H9 (cell line): Measurements from ENCODE around the gene KAT8. TPM values are rescaled to one million over a fixed set of nuclear protein-coding genes. Genes with fewer than 3 reads are reported as not detected.
A peak's percentile ranks its signal among the peaks of the same experiment; 100 is the strongest.

Source experiments
- DNase-seq: peaks from one replicate; pipeline ENCODE4 v3.0.0-alpha.2; 2017
- H2AFZ ChIP-seq: one replicate; pipeline ENCODE4 v1.6.1; 2013; ENCODE audit warnings: mild to moderate bottlenecking, low read length, control low read depth, moderate library complexity
- H2AK5ac ChIP-seq: 2 replicates; pipeline ENCODE4 v1.6.1; 2013; ENCODE audit warnings: low read length, control low read depth, mixed read lengths; ENCODE audit not compliant: insufficient read length
- H2BK120ac ChIP-seq: one replicate; pipeline ENCODE4 v1.6.1; 2013; ENCODE audit warnings: low read depth, mild to moderate bottlenecking, low read length, control low read depth, inconsistent platforms; ENCODE audit not compliant: poor library complexity, severe bottlenecking
- H2BK12ac ChIP-seq: 2 replicates; pipeline ENCODE4 v1.6.1; 2013; ENCODE audit warnings: low read length, control low read depth, mixed read lengths, low read depth; ENCODE audit not compliant: insufficient read length
- H2BK15ac ChIP-seq: 2 replicates; pipeline ENCODE4 v1.6.1; 2013; ENCODE audit warnings: low read depth, low read length, control low read depth
- H2BK20ac ChIP-seq: one replicate; pipeline ENCODE4 v1.6.1; 2013; ENCODE audit warnings: low read depth, mild to moderate bottlenecking, low read length, control low read depth, inconsistent platforms; ENCODE audit not compliant: poor library complexity, severe bottlenecking
- H2BK5ac ChIP-seq: 2 replicates; pipeline ENCODE4 v1.6.1; 2013; ENCODE audit warnings: low read length, control low read depth, mixed read lengths; ENCODE audit not compliant: insufficient read length
- H3K14ac ChIP-seq: 2 replicates; pipeline ENCODE4 v1.6.1; 2013; ENCODE audit warnings: low read length, control low read depth; ENCODE audit not compliant: insufficient read depth
- H3K18ac ChIP-seq: 2 replicates; pipeline ENCODE4 v1.6.1; 2013; ENCODE audit warnings: low read depth, mild to moderate bottlenecking, mixed read lengths, low read length, control low read depth; ENCODE audit not compliant: insufficient read length
- H3K23ac ChIP-seq: 2 replicates; pipeline ENCODE4 v1.6.1; 2013; ENCODE audit warnings: low read length, control low read depth, mixed read lengths, low read depth; ENCODE audit not compliant: insufficient read length
- H3K23me2 ChIP-seq: 2 replicates; pipeline ENCODE4 v1.6.1; 2013; ENCODE audit warnings: low read depth, mild to moderate bottlenecking, mixed read lengths, low read length, control low read depth; ENCODE audit not compliant: insufficient read length, poor library complexity, severe bottlenecking
- H3K27ac ChIP-seq: 2 replicates; pipeline ENCODE4 v1.5.1; 2013; ENCODE audit warnings: low read length, control low read depth, mixed read lengths, low read depth; ENCODE audit not compliant: insufficient read length
- H3K27me3 ChIP-seq: 2 replicates; pipeline ENCODE4 v1.6.1; 2013; ENCODE audit warnings: low read length, control low read depth, inconsistent platforms; ENCODE audit not compliant: insufficient read depth
- H3K4ac ChIP-seq: 2 replicates; pipeline ENCODE4 v1.6.1; 2013; ENCODE audit warnings: low read depth, mild to moderate bottlenecking, control low read depth, inconsistent platforms, low read length, moderate library complexity
- H3K4me1 ChIP-seq: 2 replicates; pipeline ENCODE4 v1.6.1; 2013; ENCODE audit warnings: low read length, control low read depth, inconsistent platforms; ENCODE audit not compliant: insufficient read depth
- H3K4me2 ChIP-seq: 2 replicates; pipeline ENCODE4 v1.6.1; 2013; ENCODE audit warnings: low read length, control low read depth, mixed read lengths; ENCODE audit not compliant: insufficient read length, insufficient read depth
- H3K56ac ChIP-seq: 2 replicates; pipeline ENCODE4 v1.6.1; 2013; ENCODE audit warnings: low read depth, mild to moderate bottlenecking, mixed read lengths, low read length, control low read depth; ENCODE audit not compliant: insufficient read length
- H3K79me1 ChIP-seq: 2 replicates; pipeline ENCODE4 v1.6.1; 2013; ENCODE audit warnings: low read depth, mild to moderate bottlenecking, moderate library complexity, low read length, control low read depth, inconsistent platforms; ENCODE audit not compliant: insufficient read depth, poor library complexity, severe bottlenecking
- H3K79me2 ChIP-seq: 2 replicates; pipeline ENCODE4 v1.6.1; 2013; ENCODE audit warnings: low read length, control low read depth, inconsistent platforms; ENCODE audit not compliant: insufficient read depth
- H3K9ac ChIP-seq: 2 replicates; pipeline ENCODE4 v1.6.1; 2013; ENCODE audit warnings: low read length, control low read depth, mixed read lengths; ENCODE audit not compliant: insufficient read length; ENCODE audit errors: extremely low read depth
- H3K9me3 ChIP-seq: one replicate; pipeline ENCODE4 v1.6.1; 2013; ENCODE audit warnings: low read depth, low read length, inconsistent platforms; ENCODE audit not compliant: control insufficient read depth
- H3T11ph ChIP-seq: one replicate; pipeline ENCODE4 v1.6.1; 2013; ENCODE audit warnings: mild to moderate bottlenecking, low read length, control low read depth, inconsistent platforms
- H4K20me1 ChIP-seq: one replicate; pipeline ENCODE4 v1.6.1; 2013; ENCODE audit not compliant: control insufficient read depth, insufficient read length, insufficient read depth
- H4K5ac ChIP-seq: 2 replicates; pipeline ENCODE4 v1.6.1; 2013; ENCODE audit warnings: low read depth, mild to moderate bottlenecking, mixed read lengths, low read length, control low read depth; ENCODE audit not compliant: insufficient read length
- H4K8ac ChIP-seq: replicated peaks from 2 replicates; pipeline ENCODE4 v1.6.1; 2013; ENCODE audit warnings: low read length, control low read depth, mixed read lengths, low read depth; ENCODE audit not compliant: insufficient read length
- H4K91ac ChIP-seq: 2 replicates; pipeline ENCODE4 v1.6.1; 2013; ENCODE audit warnings: low read depth, mild to moderate bottlenecking, moderate library complexity, mixed read lengths, low read length, control low read depth; ENCODE audit not compliant: insufficient read length
- H3K27ac Mint-ChIP-seq, 3 experiments: 2 replicates in 2 of 3; 3 replicates in 1 of 3; pipeline ENCODE4 v1.8.0; 2020 to 2021; ENCODE audit warnings: mixed read lengths in 3 of 3, mild to moderate bottlenecking in 1 of 3, moderate library complexity in 1 of 3
- H3K27me3 Mint-ChIP-seq: 2 replicates; pipeline ENCODE4 v1.8.0; 2021; ENCODE audit warnings: low read depth, mild to moderate bottlenecking, moderate library complexity, mixed read lengths
- H3K36me3 Mint-ChIP-seq, 3 experiments: 2 replicates in 2 of 3; 3 replicates in 1 of 3; pipeline ENCODE4 v1.8.0; 2020 to 2021; ENCODE audit warnings: low read depth in 3 of 3, mixed read lengths in 3 of 3; ENCODE audit not compliant: insufficient read depth in 1 of 3
- H3K4me1 Mint-ChIP-seq, 2 experiments: 2 replicates each; pipeline ENCODE4 v1.8.0; 2020; ENCODE audit warnings: mixed read lengths in 2 of 2
- H3K4me3 Mint-ChIP-seq, 2 experiments: 2 replicates in 1 of 2; 3 replicates in 1 of 2; pipeline ENCODE4 v1.8.0; 2020 to 2021; ENCODE audit warnings: mild to moderate bottlenecking in 2 of 2, mixed read lengths in 2 of 2, moderate library complexity in 1 of 2
- H3K9me3 Mint-ChIP-seq, 2 experiments: 2 replicates in 1 of 2; 3 replicates in 1 of 2; pipeline ENCODE4 v1.8.0; 2020; ENCODE audit warnings: mild to moderate bottlenecking in 2 of 2, mixed read lengths in 2 of 2, moderate library complexity in 1 of 2
- CTCF ChIP-seq: fragments of 200-600 bp; sonication (generic); conservative IDR thresholded peaks from 3 replicates; pipeline ENCODE4 v1.8.0; 2021; ENCODE audit warnings: antibody characterized with exemption, mild to moderate bottlenecking
- WGBS: extraction: QIAGEN DNeasy Blood & Tissue Kit; methylation state at CpG from one replicate; pipeline ENCODE4 v1.1.7; 2013; ENCODE audit warnings: missing lambda C conversion rate, low lambda C conversion rate, mixed read lengths; ENCODE audit not compliant: insufficient read length; ENCODE audit errors: extremely low coverage; 5-methylcytosine and 5-hydroxymethylcytosine counted together
- total RNA-seq: library from RNA; stranded (reverse); gene quantifications from 2 replicates; pipeline ENCODE4 v1.2.1, GENCODE V29; 2021

The KAT8 gene
- total RNA-seq, 1 experiment from 2014 or later = 52.1 TPM

- H3K14ac ChIP-seq = no peak overlapping the region
- no peak overlapping the region for H3K56ac ChIP-seq
- H3K4me1 ChIP-seq = no peaks in the 10 kb centered on the region
- no peaks in the 10 kb centered on the region for H3K79me1 ChIP-seq
- H3K4me2 ChIP-seq = no peak overlapping the region
- Mint-ChIP-seq H3K36me3 (peaks cover 28 to 56% (median 54%) of the 10 kb centered on the region in 3 experiments; a peak in 6 of 7 replicates), H3K4me1 (peaks cover 0 to 3% of the 10 kb centered on the region in 2 experiments; a peak in 1 of 4 replicates), H3K27me3 (no peaks in the 10 kb centered on the region), H3K27ac (peak overlapping the region in 1 of 3 experiments; percentile 76; a peak in 3 of 7 replicates), H3K4me3 (no peak overlapping the region), H3K9me3 (no peaks in the 10 kb centered on the region)
- no peak overlapping the region for H2BK15ac ChIP-seq
- no peaks in the 10 kb centered on the region for H3K23me2 ChIP-seq
- no peaks in the 10 kb centered on the region for H3K27me3 ChIP-seq
- no peak overlapping the region for H3K4ac ChIP-seq
- no CpG with 5 or more reads among the region's 26 CpGs for WGBS
- no peak overlapping the region for H2AK5ac ChIP-seq
- no peak overlapping the region for H2BK12ac ChIP-seq
- no peak overlapping the region for H3K9ac ChIP-seq
- H2BK20ac ChIP-seq = no peak overlapping the region
- H4K91ac ChIP-seq = no peak overlapping the region
- no peak overlapping the region for H3K23ac ChIP-seq
- DNase-seq = no peak
- H2AFZ ChIP-seq = no peak overlapping the region
- H3K9me3 ChIP-seq = no peaks in the 10 kb centered on the region
- no peak for TF ChIP-seq CTCF
- H4K8ac ChIP-seq = no peak overlapping the region
- H3K79me2 ChIP-seq = no peaks in the 10 kb centered on the region
- no peak overlapping the region for H4K5ac ChIP-seq
- no peak overlapping the region for H3K27ac ChIP-seq
- H3T11ph ChIP-seq = no peak overlapping the region
- H2BK5ac ChIP-seq = no peak overlapping the region
- H3K18ac ChIP-seq = no peak overlapping the region
- peaks cover 4% of the 10 kb centered on the region for H4K20me1 ChIP-seq
- no peak overlapping the region for H2BK120ac ChIP-seq
Observed at GRCh38 chr16:31081428-31082351, 35.8 kb upstream of the KAT8 start.
